NCI-H1436 (cell line): ENCODE measurements around the gene PLCB2.

ENCODE experiments used
- DNase-seq: peaks from one replicate; lab custom pipeline; 2025; lab: John Stamatoyannopoulos, UW

Gene PLCB2

DNA sequence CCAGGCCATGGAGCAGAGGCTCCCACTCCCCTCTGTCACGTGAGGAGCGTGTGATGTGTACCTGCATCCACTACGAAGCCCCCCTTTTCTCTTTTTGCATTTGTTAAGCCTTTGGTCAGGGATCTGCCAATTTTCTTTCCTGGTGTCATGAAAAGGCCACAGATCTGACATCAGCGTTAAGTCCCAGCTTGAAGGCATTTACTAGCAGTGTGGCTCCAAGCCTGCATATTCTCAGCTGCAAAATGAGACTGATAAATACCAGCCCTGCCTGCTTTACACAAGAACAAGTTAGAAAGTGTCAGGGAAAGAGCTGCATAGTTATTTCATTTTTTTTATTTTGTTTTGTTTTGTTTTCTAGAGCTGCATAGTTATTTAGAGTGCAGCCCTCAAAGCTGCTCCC lies 22.6 kb downstream of the PLCB2 start:
- DNase-seq: no peak

DNA sequence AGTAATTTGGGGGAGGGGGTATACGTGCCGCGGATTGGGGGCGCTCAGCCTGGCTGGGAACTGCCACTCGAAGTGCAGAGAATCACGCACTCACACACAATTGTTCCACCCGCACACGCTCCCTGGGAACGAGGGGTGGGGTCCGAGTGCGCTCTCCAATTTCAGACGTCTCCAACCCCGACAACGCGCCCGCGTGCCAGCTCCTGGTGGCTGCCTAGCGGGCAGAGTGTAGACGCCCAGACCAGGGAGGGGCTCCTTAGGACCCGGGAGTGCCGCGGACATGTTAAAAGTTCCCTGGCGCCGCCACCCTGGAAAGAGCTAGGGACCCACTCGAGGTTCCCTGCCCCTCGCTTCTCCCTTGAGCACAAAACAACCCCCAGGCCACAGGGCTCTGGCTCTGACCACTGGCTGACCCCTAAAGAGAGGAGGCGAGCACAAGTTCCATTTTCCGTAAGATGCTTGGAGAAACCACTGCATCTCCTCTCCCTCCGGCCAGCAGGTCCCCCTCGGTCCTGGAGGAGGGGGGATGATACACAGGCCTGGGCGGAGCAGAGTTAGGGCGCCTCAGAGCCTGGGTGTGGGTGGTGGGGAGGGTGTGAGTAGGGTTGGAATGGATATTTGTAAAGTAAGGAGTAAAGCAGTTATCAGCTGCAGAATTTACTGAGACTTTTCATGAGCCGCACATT lies 24.0 kb downstream of the PLCB2 start:
- no peak for DNase-seq

DNA sequence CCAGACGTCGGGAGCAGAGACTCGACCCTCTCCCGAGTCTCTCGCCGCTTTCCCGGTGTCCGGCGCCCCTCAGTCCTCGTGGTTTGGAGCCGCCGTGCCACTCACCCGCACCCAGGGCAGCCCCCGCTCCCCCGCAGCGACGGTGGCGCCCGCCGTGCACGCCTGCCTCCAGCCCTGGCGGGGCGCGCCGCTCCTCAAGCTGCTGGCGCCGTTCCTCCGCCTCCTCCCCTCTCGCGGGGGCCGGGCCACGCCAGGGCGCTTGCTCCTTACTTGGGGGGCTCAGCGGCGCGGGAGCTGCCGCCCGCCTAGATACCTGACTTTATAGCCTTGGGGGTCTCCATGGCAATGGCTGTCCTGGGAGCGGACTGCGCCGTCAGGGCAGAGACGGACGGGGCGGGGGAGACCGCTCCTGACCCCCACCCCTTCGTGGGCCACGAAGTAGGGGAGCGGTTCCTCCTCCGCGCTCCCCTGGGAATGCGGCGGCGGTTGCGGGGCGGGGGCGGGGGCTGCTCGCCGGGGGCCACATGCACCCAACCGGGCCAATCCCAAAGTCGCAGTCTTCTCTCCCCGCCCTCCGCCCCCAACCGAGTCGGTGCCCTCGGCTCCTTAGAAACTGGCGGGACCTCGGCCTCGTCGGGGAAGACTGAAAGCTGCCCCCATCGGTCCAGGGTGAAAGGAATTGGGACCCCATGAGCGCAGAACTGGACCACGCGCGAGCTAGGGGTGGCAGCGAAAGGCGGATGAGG lies 24.7 kb downstream of the PLCB2 start, which contains the start of gene ANKRD63:
Gene ANKRD63, minus strand, starts transcription at position 196 of the 746 bp plus-strand sequence. CDS start 478 bp downstream, outside the sequence.
- DNase-seq: no peak

DNA sequence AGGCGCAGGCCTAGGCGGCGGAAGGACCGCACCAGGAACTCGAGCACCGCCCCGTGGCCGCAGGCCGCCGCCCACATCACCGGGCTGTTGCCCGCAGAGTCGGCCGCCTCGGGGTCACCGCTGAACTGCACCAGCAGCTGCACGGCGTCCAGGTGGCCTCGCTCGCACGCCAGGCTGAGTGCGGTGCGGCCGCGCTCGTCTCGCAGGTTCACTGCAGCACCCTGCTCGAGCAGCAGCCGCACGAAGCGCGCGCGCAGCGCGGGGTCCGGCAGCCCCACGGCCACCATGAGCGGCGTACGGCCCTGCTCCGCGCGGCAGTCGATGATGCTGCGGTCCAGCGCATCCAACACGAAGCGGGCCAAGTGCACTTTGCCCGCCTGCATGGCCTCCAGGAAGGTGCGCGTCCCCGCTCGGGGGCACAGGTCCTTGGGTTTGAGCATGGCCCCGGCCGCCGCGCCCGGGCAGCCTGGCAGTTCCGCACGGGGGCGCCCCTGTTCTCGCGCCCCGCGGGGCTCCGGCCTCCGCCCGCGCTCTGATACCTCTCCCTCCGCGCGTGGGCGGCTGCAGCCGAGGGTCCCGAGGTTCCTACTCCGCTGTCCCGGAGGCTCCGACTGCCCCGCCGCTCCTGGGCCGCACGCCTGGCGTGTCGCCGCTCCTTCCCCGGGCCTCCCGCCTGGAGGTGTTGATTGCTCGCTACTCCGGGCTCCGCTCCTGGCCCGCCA lies 25.4 kb downstream of the PLCB2 start:
- DNase-seq: no peak

DNA sequence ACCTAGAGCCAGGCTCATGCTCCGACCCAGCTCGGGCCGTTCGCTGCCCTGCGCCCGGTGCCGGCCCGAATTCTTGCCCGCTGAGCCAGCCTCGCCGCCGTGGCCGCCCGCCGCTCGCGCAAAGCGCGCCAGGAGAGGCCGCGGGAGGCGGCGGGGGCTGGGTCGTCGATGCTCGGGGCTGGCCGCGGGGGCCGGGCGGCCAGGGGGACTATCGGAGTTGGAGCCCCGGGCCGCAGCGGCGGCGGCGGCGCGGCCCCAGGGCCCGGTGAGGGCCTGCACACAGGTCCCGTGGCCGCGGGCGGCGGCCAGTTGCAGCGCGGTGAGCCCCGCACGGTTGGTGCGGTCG lies 26.0 kb downstream of the PLCB2 start:
- no peak for DNase-seq

DNA sequence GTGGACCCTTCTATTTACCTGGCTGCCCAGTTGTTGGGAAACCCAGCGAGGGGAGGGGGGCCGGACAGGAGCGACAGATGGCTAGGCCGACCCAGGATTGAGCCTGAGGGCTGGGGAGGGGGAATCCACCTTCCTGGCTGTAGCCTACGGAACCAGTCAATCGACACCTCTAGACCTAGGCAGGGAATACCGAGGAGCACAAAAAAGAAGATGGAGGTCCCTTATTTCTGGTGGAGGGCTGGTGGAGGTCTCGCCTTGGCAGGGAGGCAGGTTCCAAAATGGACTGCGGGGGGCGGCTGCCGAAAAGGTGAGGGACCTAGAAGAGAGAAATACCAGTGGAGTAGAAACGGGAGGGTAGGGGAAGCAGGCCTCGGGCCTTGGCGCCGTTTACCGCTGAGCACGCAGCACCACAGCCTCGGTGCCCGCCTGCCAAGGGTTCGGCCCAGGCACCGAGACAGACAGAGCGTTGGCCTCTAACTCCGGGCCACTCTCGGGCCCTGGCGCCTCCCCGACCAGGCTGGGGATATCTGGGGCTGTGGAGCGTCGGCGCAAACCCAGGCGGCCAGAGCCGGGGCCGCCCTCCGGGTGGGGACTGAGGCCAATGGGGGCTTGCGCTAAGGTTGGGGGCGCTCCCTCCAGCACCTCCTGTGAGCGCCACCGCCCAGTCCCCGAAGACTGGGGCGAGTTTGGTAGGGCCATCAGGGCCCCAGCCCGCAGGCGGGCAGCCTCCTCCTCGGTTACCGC lies 26.5 kb downstream of the PLCB2 start:
- DNase-seq: no peak

DNA sequence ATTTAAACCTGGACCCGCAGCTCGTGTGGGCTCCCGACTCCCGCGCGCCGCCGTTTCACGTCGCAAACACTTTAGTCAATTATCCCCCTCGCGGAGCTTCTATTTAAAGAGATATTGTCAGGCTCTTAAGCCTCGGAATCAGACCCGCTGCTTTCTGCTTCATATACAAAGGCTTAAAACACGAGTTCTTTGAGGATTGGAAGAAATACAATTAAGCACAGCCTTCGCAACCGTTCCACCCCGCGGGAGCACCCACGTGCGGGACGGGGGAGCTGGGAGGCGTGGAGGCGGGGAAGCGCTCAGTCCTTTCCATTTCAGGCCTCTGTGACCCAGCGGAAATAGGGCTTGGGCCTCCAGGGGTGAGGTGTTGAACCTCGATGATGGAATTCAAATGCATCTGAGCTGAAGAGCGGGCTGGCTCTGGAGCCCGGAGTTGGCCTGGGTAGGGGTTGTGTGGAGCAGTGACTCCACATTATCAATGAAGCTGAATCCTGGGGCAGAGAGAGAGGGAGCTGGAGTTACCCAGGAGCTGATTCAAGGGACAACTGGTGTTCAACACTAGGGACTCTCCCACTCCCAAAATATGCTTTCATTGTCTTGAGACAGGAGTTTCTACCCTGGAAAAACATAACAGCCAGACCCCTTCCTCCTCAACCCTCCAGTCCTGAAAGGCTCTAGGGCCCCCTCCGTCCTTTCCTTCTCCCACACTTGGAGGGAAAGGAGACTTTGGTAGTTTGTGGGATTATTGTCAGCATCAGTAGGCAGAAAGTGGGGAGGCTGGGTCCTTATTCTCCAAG lies 27.3 kb downstream of the PLCB2 start:
- DNase-seq: no peak

DNA sequence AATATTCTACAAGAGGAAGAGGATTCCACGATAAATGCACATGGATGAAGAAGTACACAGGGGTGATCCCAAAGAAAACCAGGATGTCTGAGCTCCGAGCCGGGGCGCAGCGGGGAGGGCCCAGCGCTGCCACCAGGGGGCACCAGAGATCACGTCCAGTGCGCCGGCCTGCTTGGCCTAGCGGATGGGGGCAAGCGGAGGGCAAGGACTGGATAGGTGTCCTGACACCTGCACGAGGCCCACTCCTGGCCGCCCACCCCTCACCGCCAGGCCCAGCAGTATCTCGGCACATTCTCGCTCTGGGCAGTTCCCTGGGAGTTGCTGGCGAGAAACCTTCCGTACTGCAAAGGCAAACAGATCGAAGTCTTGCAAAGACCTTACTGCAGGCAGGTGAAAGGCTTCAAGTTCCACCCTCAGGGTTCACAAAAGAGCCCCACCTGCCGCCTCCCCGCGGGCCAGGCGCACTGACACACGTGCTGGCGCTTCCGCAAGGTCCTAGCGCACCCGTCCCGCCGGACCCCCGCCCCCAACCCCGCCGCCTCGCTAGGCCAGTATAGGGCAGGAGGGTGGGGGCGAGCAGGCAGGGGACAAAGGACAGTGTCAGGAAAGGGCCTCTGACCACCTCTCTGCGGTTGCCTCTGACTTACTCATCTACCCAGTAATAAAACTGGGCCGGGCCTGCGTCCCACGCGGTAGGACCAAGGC lies 28.1 kb downstream of the PLCB2 start:
- DNase-seq: peak; percentile 43

DNA sequence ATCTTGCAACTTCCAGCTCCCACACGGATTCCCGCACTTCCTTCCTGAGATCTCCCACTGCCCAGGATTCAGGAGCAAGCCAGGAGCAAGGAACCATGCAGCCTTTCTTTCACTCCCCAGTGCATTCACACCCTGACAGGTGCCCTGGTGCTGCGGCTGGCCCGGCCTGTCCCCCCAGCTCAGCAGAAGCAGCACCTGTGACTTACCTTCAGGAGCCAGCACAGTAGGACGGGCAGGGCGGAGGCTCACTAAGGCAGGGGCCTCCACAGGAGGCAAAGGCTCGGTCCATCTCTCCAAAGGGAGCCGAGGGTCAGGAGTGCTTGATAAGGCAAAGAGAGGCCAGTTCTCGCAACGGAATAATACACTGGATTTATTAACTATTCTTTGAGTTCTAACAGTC lies 29.7 kb downstream of the PLCB2 start:
- no peak for DNase-seq

DNA sequence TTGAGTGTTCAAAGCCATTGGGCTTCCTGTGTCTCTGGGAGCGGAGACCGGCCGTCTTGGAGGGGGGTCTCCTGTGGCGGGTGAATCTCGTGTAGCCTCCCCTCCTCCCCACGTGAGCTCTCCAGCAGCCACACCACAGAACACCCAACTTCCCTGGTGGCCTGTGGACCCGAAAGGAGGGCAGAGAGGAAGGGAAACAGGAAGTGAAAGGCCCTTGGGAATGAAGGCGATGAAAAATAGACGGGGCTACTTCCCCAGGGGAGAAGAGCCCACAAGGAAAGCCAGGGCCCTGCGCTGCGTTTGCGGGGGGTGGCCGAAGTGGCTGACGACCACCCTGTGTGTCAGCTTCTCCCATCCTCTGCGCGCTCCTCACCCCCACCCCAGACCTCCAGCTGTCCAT lies 30.3 kb downstream of the PLCB2 start:
- DNase-seq: no peak

DNA sequence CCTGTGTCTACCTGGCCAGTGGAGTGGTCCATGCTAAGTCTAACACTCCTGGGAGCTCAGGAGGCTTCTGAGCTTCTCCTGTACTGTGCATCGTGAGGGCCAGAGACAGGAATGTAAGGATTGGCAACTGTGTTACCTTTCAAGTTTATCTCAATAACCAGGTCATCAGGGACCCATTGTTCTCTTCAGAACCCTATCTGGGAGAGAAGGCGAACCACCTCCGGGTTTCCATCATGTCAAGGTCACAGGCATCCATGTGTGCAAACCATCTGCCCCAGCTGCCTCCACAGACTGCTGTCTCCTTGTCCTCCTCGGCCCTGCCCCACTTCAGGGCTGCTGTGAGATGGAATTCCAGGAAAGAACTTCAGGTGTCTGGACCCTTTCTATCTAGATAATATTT lies 30.8 kb downstream of the PLCB2 start:
- no peak for DNase-seq

DNA sequence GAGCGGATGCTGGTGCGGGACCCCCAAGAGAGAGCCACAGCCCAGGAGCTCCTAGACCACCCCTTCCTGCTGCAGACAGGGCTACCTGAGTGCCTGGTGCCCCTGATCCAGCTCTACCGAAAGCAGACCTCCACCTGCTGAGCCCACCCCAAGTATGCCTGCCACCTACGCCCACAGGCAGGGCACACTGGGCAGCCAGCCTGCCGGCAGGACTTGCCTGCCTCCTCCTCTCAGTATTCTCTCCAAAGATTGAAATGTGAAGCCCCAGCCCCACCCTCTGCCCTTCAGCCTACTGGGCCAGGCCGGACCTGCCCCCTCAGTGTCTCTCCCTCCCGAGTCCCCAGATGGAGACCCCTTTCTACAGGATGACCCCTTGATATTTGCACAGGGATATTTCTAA lies 31.8 kb downstream of the PLCB2 start:
- DNase-seq: no peak

DNA sequence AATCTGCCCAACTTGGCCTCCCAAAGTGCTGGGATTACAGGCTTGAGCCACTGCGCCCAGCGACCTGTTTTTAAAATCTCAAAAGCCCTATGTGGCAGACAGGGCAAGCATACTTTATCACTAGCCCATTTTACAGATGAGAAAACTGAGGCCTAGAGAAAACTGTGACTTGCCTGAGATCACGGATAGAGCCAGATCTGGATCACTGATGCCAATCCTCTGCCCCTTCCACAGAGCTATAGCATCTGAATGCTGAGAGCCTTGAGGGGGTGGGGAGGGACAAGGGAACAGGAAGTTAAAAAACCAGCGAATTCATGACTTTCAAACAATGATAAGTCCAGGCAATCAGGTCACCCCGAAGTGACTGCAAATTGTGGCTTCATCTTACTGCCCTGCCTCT lies 32.2 kb downstream of the PLCB2 start:
- DNase-seq: no peak

DNA sequence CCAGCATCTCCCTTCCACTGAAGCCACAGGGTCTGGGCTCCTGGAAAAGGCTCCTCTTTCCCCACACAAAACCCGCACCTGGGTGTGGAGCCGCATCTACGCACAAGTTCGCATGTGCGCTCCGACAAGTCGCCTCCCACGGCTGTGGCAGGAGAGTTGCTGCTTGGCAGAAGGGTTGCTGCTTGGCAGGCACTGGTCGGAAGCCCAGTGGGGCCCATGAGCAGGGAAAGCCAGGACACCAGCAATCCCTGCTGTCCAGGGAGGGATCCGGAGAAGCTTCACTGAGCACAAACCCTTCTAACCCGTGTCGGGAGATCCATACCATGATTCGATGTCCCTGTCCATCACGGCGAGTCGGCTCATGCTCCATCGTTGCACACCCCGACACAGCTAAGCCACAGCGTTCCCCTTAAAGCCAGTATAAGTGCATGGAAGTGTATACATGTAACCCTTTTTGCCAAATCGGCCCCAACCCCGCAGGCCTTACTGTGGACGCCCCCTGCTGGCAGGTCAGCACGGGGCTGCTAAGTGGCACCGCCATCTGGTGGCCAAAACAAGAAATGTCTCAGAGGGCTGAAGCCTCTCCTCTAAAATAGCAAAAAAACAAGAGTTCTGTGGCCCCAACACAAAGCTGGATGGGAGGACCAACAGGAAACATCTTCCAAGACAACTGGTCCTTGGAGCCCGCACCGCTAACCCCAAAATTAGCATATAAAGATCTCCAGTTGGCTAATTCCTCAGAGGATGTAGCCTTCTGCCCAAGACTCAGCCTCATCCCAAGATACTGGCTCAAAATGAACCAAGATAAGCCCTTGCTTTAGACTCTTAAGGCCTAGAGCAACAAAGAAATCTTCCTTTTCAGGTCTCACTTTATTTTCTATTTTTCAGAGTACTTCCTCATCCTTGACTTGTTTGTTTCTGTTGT lies 33.1 kb downstream of the PLCB2 start:
- peak; percentile 73 for DNase-seq

DNA sequence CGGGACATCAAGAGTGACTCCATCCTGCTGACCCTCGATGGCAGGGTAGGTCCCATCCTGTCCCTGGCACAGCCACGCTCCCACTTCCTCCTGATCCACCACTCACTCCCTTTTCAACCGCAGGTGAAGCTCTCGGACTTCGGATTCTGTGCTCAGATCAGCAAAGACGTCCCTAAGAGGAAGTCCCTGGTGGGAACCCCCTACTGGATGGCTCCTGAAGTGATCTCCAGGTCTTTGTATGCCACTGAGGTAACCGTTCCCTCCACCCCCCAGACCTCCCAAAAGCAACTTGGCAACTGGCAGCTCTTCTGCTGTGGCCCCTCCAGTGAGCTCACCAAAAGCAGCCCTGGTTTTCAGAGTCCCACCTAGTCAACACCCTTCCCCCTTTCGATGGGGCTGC lies 34.3 kb downstream of the PLCB2 start:
- DNase-seq: no peak

DNA sequence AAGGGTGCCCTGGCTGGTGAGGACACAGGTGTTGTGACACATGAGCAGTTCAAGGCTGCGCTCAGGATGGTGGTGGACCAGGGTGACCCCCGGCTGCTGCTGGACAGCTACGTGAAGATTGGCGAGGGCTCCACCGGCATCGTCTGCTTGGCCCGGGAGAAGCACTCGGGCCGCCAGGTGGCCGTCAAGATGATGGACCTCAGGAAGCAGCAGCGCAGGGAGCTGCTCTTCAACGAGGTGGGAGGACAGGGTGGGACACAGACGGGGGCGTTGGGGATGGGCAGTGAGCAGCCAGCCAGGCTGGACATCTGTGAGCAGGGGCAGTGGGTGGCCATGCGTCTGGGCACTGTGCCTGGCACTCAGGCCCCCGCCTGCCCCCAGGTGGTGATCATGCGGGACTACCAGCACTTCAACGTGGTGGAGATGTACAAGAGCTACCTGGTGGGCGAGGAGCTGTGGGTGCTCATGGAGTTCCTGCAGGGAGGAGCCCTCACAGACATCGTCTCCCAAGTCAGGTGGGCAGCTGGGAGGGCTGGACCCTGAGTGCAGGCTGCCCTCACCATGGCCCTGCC lies 35.2 kb downstream of the PLCB2 start:
- DNase-seq: no peak

DNA sequence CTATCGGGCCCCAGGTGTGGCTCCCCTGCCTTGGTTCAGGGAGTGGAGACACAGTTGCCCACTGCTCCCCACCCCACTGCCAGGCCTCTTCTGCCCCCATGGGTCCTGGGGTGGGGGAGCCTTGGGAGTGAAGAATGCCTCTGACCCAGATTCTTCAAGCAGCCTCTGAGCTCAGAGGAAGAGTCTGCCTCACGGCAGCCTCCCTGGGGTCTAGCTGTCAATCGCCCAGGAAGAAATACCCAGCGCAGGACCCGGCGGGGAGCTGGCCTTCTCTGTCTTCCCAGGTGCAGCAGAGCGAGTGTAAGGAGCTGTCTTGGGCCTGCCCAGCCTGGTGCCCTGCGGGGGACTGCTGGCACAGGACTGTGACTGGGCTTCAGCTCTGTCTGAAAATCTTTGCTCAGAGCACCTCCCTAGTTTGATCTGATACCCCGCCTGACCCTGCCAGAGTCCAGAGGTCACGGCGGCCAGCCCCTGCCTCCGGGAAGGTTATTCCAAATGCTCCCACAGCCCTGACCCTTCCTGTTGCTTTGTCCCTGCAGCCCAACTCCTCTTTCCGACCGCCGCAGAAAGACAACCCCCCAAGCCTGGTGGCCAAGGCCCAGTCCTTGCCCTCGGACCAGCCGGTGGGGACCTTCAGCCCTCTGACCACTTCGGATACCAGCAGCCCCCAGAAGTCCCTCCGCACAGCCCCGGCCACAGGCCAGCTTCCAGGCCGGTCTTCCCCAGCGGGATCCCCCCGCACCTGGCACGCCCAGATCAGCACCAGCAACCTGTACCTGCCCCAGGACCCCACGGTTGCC lies 35.9 kb downstream of the PLCB2 start:
- DNase-seq: no peak

DNA sequence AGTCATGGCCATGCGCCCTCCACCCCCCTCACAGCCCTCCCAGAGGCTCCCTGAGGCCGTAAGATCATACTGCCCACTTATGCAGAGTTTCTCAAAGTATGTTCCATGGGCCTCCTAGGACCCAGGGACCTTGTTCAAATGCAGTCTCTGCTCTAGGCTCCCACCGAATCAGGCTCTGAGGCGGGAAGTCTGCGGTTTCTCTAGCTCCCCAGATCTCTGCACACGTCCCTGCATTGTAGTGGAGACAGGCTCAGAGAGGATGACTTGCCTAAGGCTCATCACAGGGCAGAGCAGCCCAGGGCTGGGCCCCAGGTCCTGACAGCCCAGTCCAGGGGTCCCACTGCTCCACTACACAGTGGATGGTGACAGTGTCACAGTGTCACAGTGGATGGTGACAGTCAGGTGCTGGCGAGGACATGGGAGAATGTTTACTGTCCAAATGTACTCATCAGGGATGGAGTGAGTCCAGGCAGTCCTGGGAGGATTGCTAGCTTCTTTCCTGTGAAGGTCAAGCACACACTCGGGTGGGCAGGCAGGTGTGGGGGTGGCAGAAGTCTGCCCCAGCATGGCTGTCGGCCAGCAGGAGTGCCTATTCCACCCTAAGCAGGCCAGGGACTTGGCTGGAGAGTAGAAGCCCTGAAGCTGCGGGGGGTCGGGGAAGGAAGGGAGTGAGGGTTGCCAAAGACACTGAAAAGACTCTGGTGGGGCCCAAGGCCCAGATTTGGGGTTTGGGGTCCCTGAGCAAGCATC lies 37.3 kb downstream of the PLCB2 start:
- no peak for DNase-seq
